Adrenal gland (tissue), 5 donors: ENCODE data around the gene SLC9A9.

Source experiments
- CTCF ChIP-seq, 6 experiments: fragments of 450-650 bp in 4 of 6; fragments of 200-600 bp in 2 of 6; sonication (generic) in 1 of 6; IDR thresholded peaks; 1 replicate in 5 of 6; 2 replicates in 1 of 6; pipeline versions ENCODE4 v1.5.1 to v1.8.0; 2016 to 2021; ENCODE audit warnings: antibody characterized with exemption in 6 of 6, mild to moderate bottlenecking in 2 of 6, moderate library complexity in 1 of 6
- POLR2A ChIP-seq, 2 donors: fragments of 450-650 bp; IDR thresholded peaks; one replicate each; pipeline ENCODE4 v1.6.1; 2017; ENCODE audit warnings: antibody characterized with exemption in 2 of 2, mild to moderate bottlenecking in 2 of 2, moderate library complexity in 1 of 2
- donor health status: DM: no; HTN: no; CAD: no.

DNA sequence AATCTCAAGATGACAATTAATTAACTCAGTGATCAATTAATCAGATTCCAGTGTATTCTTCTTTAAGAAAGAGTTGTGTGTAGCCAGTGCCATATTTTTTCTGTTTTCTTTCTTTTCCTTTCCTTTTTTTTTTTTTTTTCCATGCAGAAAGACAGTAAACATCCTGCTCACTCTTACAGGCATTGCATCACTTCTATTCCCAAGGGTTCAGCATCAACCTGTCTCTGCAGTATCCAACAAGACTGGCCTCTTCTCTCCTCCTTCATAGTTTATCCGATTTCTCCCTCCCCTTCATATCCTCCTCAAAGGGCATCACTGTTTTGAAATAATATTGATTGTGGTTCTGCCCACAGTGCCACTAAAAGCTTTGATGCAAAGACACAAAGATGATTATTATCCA lies 17.0 kb upstream of the SLC9A9 start:
- TF ChIP-seq CTCF (IDR thresholded peaks at IDR 0.05) (no peak), POLR2A (IDR thresholded peaks at IDR 0.05) (no peak)
